Nephron (organoid): Measurements from ENCODE around the gene TTC27.
A peak's percentile ranks its signal among the peaks of the same experiment; 100 is the strongest.

ENCODE experiments used
- H3K27ac Mint-ChIP-seq, 3 experiments: 2 replicates each; pipeline ENCODE4 v1.8.0; 2020; ENCODE audit warnings: mixed read lengths in 3 of 3, mild to moderate bottlenecking in 2 of 3, moderate library complexity in 1 of 3
- H3K27me3 Mint-ChIP-seq: 2 replicates; pipeline ENCODE4 v1.8.0; 2021; ENCODE audit warnings: low read depth, mild to moderate bottlenecking, moderate library complexity, mixed read lengths
- H3K36me3 Mint-ChIP-seq: 2 replicates; pipeline ENCODE4 v1.8.0; 2020; ENCODE audit warnings: low read depth, mixed read lengths
- H3K4me1 Mint-ChIP-seq: 2 replicates; pipeline ENCODE4 v1.8.0; 2020; ENCODE audit warnings: mixed read lengths
- H3K4me3 Mint-ChIP-seq, 3 experiments: 2 replicates each; pipeline ENCODE4 v1.8.0; 2020; ENCODE audit warnings: mild to moderate bottlenecking in 3 of 3, mixed read lengths in 3 of 3, moderate library complexity in 2 of 3
- H3K9me3 Mint-ChIP-seq: 2 replicates; pipeline ENCODE4 v1.8.0; 2020; ENCODE audit warnings: mixed read lengths
- CTCF ChIP-seq, 3 experiments: fragments of 200-600 bp; sonication (generic); IDR thresholded peaks; one replicate each; pipeline ENCODE4 v1.5.0; 2021; ENCODE audit warnings: antibody characterized with exemption in 3 of 3; ENCODE audit not compliant: unreplicated experiment in 3 of 3

The TTC27 gene

GRCh38 chr2:32627814-32628579 lies at the start of gene TTC27:
Gene TTC27 (plus strand): TSS chr2:32628050. CDS start chr2:32628293, 243 bp downstream.
- peaks cover 5% of the 10 kb centered on the region for H3K27me3 Mint-ChIP-seq
- H3K9me3 Mint-ChIP-seq = no peaks in the 10 kb centered on the region
- no peak for TF ChIP-seq CTCF (IDR thresholded peaks at IDR 0.05; ENCODE audit: unreplicated experiment in 3 of 3)
- H3K4me3 Mint-ChIP-seq = peak within 1 kb of the TSS; percentile 88 to 95 (median 91)
- H3K27ac Mint-ChIP-seq = peak within 1 kb of the TSS; percentile 15 to 88 (median 77)
- H3K4me1 Mint-ChIP-seq = peaks cover 19% of the 10 kb centered on the region
- peaks cover 15% of the 10 kb centered on the region for H3K36me3 Mint-ChIP-seq

DNA sequence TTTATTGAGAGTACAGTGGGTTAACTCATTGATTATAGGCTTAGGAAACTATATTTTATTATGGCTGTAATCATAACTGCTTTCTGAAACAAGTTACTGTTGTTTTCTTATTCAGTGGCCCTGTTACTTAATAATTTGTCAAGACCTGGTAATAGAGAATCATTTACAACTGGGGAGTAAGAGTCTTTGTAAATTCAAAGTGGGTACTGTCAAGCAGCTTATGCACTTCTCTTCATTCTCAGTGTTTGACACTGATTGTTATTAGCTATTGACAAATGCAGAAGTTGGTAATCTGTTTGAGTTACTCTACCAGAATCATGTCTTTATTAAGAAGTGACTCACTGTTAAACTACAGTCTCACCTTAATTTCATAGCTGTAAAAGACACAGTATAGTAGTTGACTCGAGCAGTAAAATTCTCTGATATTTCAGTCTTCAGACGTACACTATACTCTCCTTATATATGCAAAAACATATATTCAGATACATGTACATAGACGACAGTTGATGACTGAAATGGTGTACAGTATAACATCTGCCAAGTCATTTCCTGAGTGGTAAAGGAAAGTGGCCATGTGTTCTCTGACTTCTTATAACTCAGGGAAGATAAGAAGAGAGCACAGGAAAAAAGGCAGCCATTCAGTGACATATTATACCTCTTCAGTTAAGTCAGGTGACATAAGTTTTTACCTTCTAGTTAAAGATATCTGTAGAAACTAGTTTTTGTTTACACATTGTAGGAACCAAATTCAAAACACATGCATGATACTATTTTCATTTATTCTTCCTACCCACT lies 36.0 kb upstream of the TTC27 start:
- TF ChIP-seq CTCF (IDR thresholded peaks at IDR 0.05; ENCODE audit: unreplicated experiment in 3 of 3) = no peak
- no peaks in the 10 kb centered on the region for H3K4me1 Mint-ChIP-seq
- no peaks in the 10 kb centered on the region for H3K9me3 Mint-ChIP-seq
- no peaks in the 10 kb centered on the region for H3K27me3 Mint-ChIP-seq
- H3K27ac Mint-ChIP-seq = no peak overlapping the region
- H3K4me3 Mint-ChIP-seq = no peak overlapping the region
- peaks cover 22% of the 10 kb centered on the region for H3K36me3 Mint-ChIP-seq

- no peak overlapping the region for H3K4me3 Mint-ChIP-seq
- TF ChIP-seq CTCF (IDR thresholded peaks at IDR 0.05; ENCODE audit: unreplicated experiment in 3 of 3) = no peak
Measured at GRCh38 chr2:32594573-32594972, 33.3 kb upstream of the TTC27 start.

DNA sequence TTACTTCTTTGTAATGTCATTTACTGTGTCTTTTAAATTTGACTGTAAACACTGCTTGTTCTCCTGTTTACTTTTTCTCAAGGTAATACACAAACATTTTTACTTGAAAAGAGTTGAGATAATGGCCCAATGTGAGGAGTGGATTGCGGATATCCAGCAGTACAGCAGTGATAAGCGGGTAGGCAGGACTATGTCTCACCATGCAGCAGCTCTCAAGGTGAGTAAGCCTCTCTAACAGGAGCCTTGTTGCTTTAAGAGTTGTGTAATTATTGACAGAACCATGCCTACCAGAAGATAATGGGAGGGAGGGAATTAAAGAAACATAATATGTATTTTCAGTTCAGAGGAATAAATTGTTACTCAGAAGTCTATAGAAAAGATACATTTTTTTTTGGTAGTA lies 16.5 kb upstream of the TTC27 start:
- H3K4me1 Mint-ChIP-seq = no peaks in the 10 kb centered on the region
- no peaks in the 10 kb centered on the region for H3K27me3 Mint-ChIP-seq

More at GRCh38 chr2:32594573-32594972, 33.3 kb upstream of the TTC27 start:
- no peaks in the 10 kb centered on the region for H3K9me3 Mint-ChIP-seq
- H3K27me3 Mint-ChIP-seq = no peaks in the 10 kb centered on the region
- peaks cover 27% of the 10 kb centered on the region for H3K36me3 Mint-ChIP-seq
- no peak overlapping the region for H3K27ac Mint-ChIP-seq
- H3K4me1 Mint-ChIP-seq = no peaks in the 10 kb centered on the region

GRCh38 chr2:32611771-32612170 lies 16.1 kb upstream of the TTC27 start:
- TF ChIP-seq CTCF (IDR thresholded peaks at IDR 0.05; ENCODE audit: unreplicated experiment in 3 of 3) = no peak
- Mint-ChIP-seq H3K27me3 (no peaks in the 10 kb centered on the region), H3K27ac (no peak overlapping the region), H3K9me3 (no peaks in the 10 kb centered on the region), H3K4me3 (no peak overlapping the region), H3K4me1 (no peaks in the 10 kb centered on the region), H3K36me3 (peaks cover 62% of the 10 kb centered on the region)

More for the DNA sequence above, 16.5 kb upstream of the TTC27 start:
- H3K4me3 Mint-ChIP-seq = no peak overlapping the region
- no peaks in the 10 kb centered on the region for H3K9me3 Mint-ChIP-seq
- no peak overlapping the region for H3K27ac Mint-ChIP-seq
- no peak for TF ChIP-seq CTCF (IDR thresholded peaks at IDR 0.05; ENCODE audit: unreplicated experiment in 3 of 3)
- peaks cover 62% of the 10 kb centered on the region for H3K36me3 Mint-ChIP-seq
